Hepatocyte (in vitro differentiated cells): ENCODE data around the gene PALD1. TPM values are rescaled to one million over a fixed set of nuclear protein-coding genes. Genes with fewer than 3 reads are reported as not detected.

Experiments
- DNase-seq: peaks from one replicate; pipeline ENCODE4 v3.0.0-alpha.2; 2016; ENCODE audit warnings: low spot score
- H2AFZ ChIP-seq: fragments of 200-600 bp; sonication (generic); 2 replicates; pipeline ENCODE4 v1.6.0; 2016; ENCODE audit warnings: antibody characterized with exemption, mild to moderate bottlenecking
- H3K27ac ChIP-seq: fragments of 200-600 bp; sonication (generic); 2 replicates; pipeline ENCODE4 v1.5.1; 2016; ENCODE audit warnings: mild to moderate bottlenecking
- H3K27me3 ChIP-seq: fragments of 200-600 bp; sonication (generic); 2 replicates; pipeline ENCODE4 v1.6.1; 2016
- H3K36me3 ChIP-seq: fragments of 200-600 bp; sonication (generic); replicated peaks from 2 replicates; pipeline ENCODE4 v1.5.1; 2016; ENCODE audit warnings: low read depth; ENCODE audit not compliant: insufficient read depth
- H3K4me1 ChIP-seq: fragments of 200-600 bp; sonication (generic); 2 replicates; pipeline ENCODE4 v1.5.1; 2016; ENCODE audit warnings: mild to moderate bottlenecking, moderate library complexity; ENCODE audit not compliant: insufficient read depth
- H3K4me2 ChIP-seq: fragments of 200-600 bp; sonication (generic); 2 replicates; pipeline ENCODE4 v1.6.0; 2016
- H3K4me3 ChIP-seq: fragments of 200-600 bp; sonication (generic); 2 replicates; pipeline ENCODE4 v1.5.1; 2016; ENCODE audit warnings: mild to moderate bottlenecking
- H3K79me2 ChIP-seq: fragments of 200-600 bp; sonication (generic); 2 replicates; pipeline ENCODE4 v1.6.0; 2017; ENCODE audit warnings: mild to moderate bottlenecking
- H3K9me2 ChIP-seq: fragments of 200-600 bp; sonication (generic); replicated peaks from 2 replicates; pipeline ENCODE4 v1.6.0; 2017; ENCODE audit warnings: mild to moderate bottlenecking; ENCODE audit not compliant: insufficient read depth
- H3K9me3 ChIP-seq: fragments of 200-600 bp; sonication (generic); 2 replicates; pipeline ENCODE4 v1.5.1; 2016; ENCODE audit warnings: low read depth, mild to moderate bottlenecking
- H4K20me1 ChIP-seq: fragments of 200-600 bp; sonication (generic); 2 replicates; pipeline ENCODE4 v1.6.0; 2016; ENCODE audit warnings: mild to moderate bottlenecking; ENCODE audit not compliant: insufficient read depth, poor library complexity, severe bottlenecking
- EZH2 ChIP-seq: fragments of 200-600 bp; sonication (generic); IDR thresholded peaks from 2 replicates; pipeline ENCODE4 v1.6.1; 2016; ENCODE audit warnings: antibody characterized with exemption, mild to moderate bottlenecking, borderline replicate concordance
- EZH2phosphoT487 ChIP-seq: fragments of 200-600 bp; sonication (generic); IDR thresholded peaks from one replicate; pipeline ENCODE4 v1.6.1; 2018; ENCODE audit warnings: antibody characterized with exemption, mild to moderate bottlenecking, low read depth, moderate library complexity; ENCODE audit not compliant: unreplicated experiment, severe bottlenecking
- WGBS: methylation state at CpG from one replicate; pipeline ENCODE4 v1.1.6; 2016; ENCODE audit warnings: low lambda C conversion rate; ENCODE audit errors: missing lambda C conversion rate; 5-methylcytosine and 5-hydroxymethylcytosine counted together
- polyA plus RNA-seq: library from polyadenylated mRNA; unstranded; fragments of >200 nt; fragmentation: Nextera tagmentation; extraction: Ambion mirVana; gene quantifications from 2 replicates; pipeline ENCODE4 v1.2.1, GENCODE V29; 2016
- total RNA-seq: library from RNA; depleted of rRNA; stranded (reverse); fragments of >200 nt; gene quantifications from 2 replicates; pipeline ENCODE4 v1.2.3, GENCODE V29; 2014
- TF ChIP-seq, protein P1 (sequence below): fragments of 200-600 bp; sonication (generic); IDR thresholded peaks from 2 replicates; pipeline ENCODE4 v1.5.1; 2016; ENCODE audit warnings: antibody characterized with exemption, mild to moderate bottlenecking; ENCODE audit not compliant: poor library complexity

Gene PALD1
- total and polyA plus RNA-seq, 2 experiments from 2014 or later: 1.3 to 2.2 TPM

DNA sequence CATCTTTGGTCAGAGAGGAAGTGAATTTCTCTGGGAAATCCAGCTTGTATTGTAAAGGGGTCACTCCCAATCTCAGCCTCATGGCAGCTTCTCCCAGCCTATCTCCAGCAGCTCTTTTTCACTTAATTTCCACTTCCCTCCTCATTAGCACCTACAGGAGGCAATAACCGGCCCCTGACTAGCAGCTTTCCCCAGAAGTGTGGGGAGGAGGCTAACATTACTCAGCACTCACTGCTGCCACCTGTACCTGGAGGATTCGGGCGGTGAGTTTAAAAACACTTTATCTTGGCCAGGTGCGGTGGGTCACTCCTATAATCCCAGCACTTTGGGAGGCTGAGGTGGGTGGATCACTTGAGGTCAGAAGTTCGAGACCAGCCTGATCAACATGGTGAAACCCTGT, 40.8 kb upstream of the PALD1 start:
- TF ChIP-seq EZH2: no peak
- TF ChIP-seq, protein P1, sequence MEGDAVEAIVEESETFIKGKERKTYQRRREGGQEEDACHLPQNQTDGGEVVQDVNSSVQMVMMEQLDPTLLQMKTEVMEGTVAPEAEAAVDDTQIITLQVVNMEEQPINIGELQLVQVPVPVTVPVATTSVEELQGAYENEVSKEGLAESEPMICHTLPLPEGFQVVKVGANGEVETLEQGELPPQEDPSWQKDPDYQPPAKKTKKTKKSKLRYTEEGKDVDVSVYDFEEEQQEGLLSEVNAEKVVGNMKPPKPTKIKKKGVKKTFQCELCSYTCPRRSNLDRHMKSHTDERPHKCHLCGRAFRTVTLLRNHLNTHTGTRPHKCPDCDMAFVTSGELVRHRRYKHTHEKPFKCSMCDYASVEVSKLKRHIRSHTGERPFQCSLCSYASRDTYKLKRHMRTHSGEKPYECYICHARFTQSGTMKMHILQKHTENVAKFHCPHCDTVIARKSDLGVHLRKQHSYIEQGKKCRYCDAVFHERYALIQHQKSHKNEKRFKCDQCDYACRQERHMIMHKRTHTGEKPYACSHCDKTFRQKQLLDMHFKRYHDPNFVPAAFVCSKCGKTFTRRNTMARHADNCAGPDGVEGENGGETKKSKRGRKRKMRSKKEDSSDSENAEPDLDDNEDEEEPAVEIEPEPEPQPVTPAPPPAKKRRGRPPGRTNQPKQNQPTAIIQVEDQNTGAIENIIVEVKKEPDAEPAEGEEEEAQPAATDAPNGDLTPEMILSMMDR: no peak
- Histone ChIP-seq H3K27ac (no peak overlapping the region), H3K27me3 (peaks cover 50% of the 10 kb centered on the region), H3K36me3 (no peaks in the 10 kb centered on the region), H4K20me1 (no peaks in the 10 kb centered on the region), H3K9me3 (no peaks in the 10 kb centered on the region), H3K9me2 (no peaks in the 10 kb centered on the region), H3K4me2 (no peak overlapping the region), H2AFZ (no peak overlapping the region), H3K4me3 (no peak overlapping the region), H3K79me2 (no peaks in the 10 kb centered on the region), H3K4me1 (peaks cover 16% of the 10 kb centered on the region)
- no peak for DNase-seq
- 38% methylated on average over 5 of the region's 5 CpGs for WGBS

DNA sequence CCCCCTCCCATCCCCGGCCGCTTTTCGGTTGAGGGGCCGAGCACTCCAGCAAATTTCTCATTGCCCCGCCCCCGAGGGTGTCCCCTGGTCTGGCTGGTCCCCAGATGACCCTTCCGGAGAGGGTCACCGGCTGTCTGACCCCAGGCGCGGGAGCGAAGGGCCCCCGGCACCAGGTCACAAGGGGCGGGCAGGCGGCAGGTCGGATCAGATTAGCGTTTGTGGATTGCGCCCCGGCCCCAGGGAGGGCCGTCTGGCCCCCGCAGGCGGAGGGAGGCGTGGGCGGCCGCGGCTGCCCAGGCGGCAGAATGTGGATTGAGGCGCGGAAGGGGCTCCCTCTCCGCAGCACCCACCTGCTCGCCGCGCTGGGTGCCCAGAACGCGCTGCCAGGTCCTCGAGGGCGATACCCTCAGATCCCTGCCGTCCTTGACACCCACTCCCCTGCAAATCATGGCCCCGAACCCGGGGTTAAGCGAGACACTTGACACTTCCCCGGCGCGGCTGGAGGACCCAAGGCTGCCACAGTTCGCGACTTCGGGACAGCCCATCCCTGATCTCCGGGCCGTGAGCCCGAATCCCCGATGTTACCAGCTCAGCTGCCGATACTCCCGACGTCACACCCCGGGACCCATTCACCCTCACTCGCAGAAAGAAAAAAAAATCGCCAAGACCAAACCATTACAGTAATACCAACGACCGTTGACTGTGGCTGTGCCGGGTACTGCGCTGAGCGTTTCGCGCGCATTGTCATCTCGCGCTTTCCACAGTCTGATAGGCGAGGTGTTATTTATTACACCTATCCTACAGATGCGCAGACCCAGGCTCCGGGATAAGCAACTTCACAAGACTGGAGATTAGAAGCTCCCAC, 38.0 kb upstream of the PALD1 start:
- H3K27ac ChIP-seq: no peak overlapping the region
- TF ChIP-seq EZH2phosphoT487: no peak
- peak; percentile 84 for TF ChIP-seq EZH2
- no peaks in the 10 kb centered on the region for H3K36me3 ChIP-seq
- peak overlapping the region; percentile 3 for H2AFZ ChIP-seq
- no peaks in the 10 kb centered on the region for H3K9me3 ChIP-seq
- H3K27me3 ChIP-seq: peaks cover 55% of the 10 kb centered on the region
- peaks cover 17% of the 10 kb centered on the region for H3K4me1 ChIP-seq
- H4K20me1 ChIP-seq: no peaks in the 10 kb centered on the region
- no peaks in the 10 kb centered on the region for H3K79me2 ChIP-seq
- no peaks in the 10 kb centered on the region for H3K9me2 ChIP-seq
- DNase-seq: no peak
- WGBS: 3% methylated on average over 61 of the region's 69 CpGs
- peak overlapping the region; percentile 76 for H3K4me2 ChIP-seq
- no peak overlapping the region for H3K4me3 ChIP-seq

DNA sequence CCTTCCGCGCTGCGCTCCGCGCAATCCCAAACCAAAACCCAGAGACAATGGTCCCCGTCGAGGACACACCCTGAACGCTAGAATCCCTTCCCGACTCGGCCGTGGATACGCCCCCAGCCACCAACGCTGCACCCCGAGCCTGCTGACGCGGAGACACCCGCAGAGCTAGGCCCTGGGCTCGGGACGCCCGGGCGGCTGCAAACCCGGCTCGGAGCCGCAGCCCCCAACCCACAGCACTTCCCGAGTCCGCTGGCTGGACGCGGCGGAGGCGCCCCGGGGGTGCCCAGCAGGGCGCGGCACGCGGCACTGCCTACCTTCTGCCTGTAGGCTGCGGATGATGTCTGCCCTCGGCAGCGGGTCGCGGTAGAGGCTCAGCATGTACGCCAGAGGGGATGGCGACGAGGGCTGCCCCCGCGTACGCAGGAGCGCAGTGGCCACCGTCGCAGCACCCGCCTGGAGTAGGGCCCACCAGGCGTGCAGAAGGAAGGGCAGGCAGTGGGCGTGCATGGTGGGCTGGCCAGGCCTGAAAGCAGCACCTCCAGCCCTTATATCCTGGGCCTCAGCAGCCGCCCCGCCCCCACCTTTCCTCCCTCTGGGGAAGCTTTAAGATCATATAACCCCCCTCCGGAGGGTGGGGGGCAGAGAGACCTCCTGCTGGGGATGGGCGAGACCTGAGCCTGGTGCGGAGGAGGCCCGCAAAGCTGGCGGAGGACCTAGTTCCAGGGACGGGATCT, 37.2 kb upstream of the PALD1 start, which contains the start of gene NODAL:
NODAL (minus strand) TSS at position 521 of the 734 bp plus-strand sequence; CDS start at position 507, 14 bp downstream.
- H3K79me2 ChIP-seq: no peaks in the 10 kb centered on the region
- peak within 1 kb of the TSS; percentile 76 for H3K4me2 ChIP-seq
- peak; percentile 56 for TF ChIP-seq EZH2phosphoT487
- TF ChIP-seq, protein P1: no peak
- peak; percentile 38 for TF ChIP-seq EZH2
- H3K4me3 ChIP-seq: no peak within 1 kb of the TSS
- no peak for DNase-seq
- H4K20me1 ChIP-seq: no peaks in the 10 kb centered on the region
- H3K27ac ChIP-seq: no peak within 1 kb of the TSS
- H3K27me3 ChIP-seq: peaks cover 55% of the 10 kb centered on the region
- peaks cover 25% of the 10 kb centered on the region for H3K4me1 ChIP-seq
- H3K9me2 ChIP-seq: no peaks in the 10 kb centered on the region
- H2AFZ ChIP-seq: peak within 1 kb of the TSS; percentile 3
- H3K36me3 ChIP-seq: no peaks in the 10 kb centered on the region
- no peaks in the 10 kb centered on the region for H3K9me3 ChIP-seq
- WGBS: 5% methylated on average over 54 of the region's 60 CpGs

DNA sequence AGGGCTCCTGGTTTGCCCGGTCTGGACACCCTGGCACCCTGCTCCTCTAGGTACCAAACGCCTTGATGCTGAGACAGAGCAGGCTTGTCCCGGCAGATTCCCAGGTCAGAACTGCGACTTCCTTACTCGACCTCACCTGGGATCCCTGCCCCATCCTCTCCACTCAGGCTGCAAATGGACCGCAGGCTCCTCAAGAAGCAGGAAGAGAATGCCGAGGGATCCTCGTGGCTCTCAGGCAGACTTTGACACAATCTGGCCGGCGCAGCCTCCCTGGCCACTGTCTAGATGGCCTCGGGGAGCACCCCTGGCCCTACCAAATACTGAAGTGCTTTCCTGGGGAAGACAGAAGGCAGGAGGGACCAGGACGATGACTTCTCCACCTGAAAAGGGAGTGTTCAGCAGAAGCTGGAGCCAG, 36.7 kb upstream of the PALD1 start:
- Histone ChIP-seq H3K4me3 (no peak overlapping the region), H3K9me2 (no peaks in the 10 kb centered on the region), H3K4me2 (peak overlapping the region; percentile 76), H4K20me1 (no peaks in the 10 kb centered on the region), H3K36me3 (no peaks in the 10 kb centered on the region), H3K27me3 (peaks cover 55% of the 10 kb centered on the region), H3K4me1 (peaks cover 28% of the 10 kb centered on the region), H2AFZ (no peak overlapping the region), H3K79me2 (no peaks in the 10 kb centered on the region), H3K27ac (no peak overlapping the region), H3K9me3 (no peaks in the 10 kb centered on the region)
- no peak for DNase-seq
- WGBS: 6% methylated on average over 12 of the region's 12 CpGs
- TF ChIP-seq, protein P1: no peak
- TF ChIP-seq EZH2phosphoT487 (no peak), EZH2 (no peak)
